Panc1 (cell line): ENCODE measurements around the gene TMEM266. TPM values are rescaled to one million over a fixed set of nuclear protein-coding genes. Genes with fewer than 3 reads are reported as not detected.

Experiments
- ATAC-seq: fragments of 200-7000 bp; cut with Tn5 transposase; 2 replicates; pipeline ENCODE4 v1.9.1; 2020; ENCODE audit warnings: mild to moderate bottlenecking, moderate library complexity
- Bru-seq: library from RNA; stranded (reverse); fragments of 400-500 nt; gene quantifications from one replicate; lab custom pipeline; 2021; lab: Mats Ljungman, UMichigan
- BruChase-seq, 2 experiments: library from RNA; stranded (reverse); fragments of 400-500 nt; gene quantifications; one replicate each; lab custom pipeline; 2021; lab: Mats Ljungman, UMichigan
- BruUV-seq: library from RNA; stranded (reverse); fragments of 400-500 nt; replicated peaks from 2 replicates; lab custom pipeline; 2021; lab: Mats Ljungman, UMichigan
- CTCF ChIA-PET: fragments of 300-600 bp; sonication (Branson Sonifier 250); formaldehyde crosslinking; loops from one replicate; lab custom pipeline; 2022; ENCODE audit warnings: antibody characterized with exemption; lab: Charles Lee
- POLR2A ChIA-PET: fragments of 300-600 bp; sonication (Branson Sonifier 250); formaldehyde crosslinking; loops from one replicate; lab custom pipeline; 2022; ENCODE audit warnings: antibody characterized with exemption; lab: Charles Lee
- DNase-seq: peaks from one replicate; pipeline ENCODE4 v3.0.0-alpha.2; 2010; ENCODE audit warnings: low read depth, low spot score
- H3K27ac ChIP-seq: 2 replicates; pipeline ENCODE4 v1.5.1; 2011; ENCODE audit warnings: mild to moderate bottlenecking, low read length, inconsistent platforms
- H3K27me3 ChIP-seq: fragments of 200-500 bp; sonication (Bioruptor generic); 2 replicates; pipeline ENCODE4 v1.6.0; 2014; ENCODE audit warnings: low read length, inconsistent platforms; ENCODE audit not compliant: control insufficient read depth, insufficient read depth
- H3K36me3 ChIP-seq: fragments of 200-500 bp; sonication (Bioruptor generic); 2 replicates; pipeline ENCODE4 v1.5.1; 2014; ENCODE audit warnings: inconsistent platforms, mild to moderate bottlenecking, low read length, moderate library complexity; ENCODE audit not compliant: control insufficient read depth, insufficient read depth
- H3K4me1 ChIP-seq: 2 replicates; pipeline ENCODE4 v1.5.1; 2011; ENCODE audit warnings: inconsistent platforms, mild to moderate bottlenecking, low read length, moderate library complexity; ENCODE audit not compliant: control insufficient read depth, insufficient read depth
- H3K4me3 ChIP-seq, 2 experiments: 2 replicates each; pipeline ENCODE4 v1.5.1; 2011 to 2012; ENCODE audit warnings: low read depth in 2 of 2, low read length in 2 of 2, mild to moderate bottlenecking in 2 of 2, inconsistent platforms in 1 of 2, moderate library complexity in 1 of 2
- H3K9me3 ChIP-seq: fragments of 200-500 bp; sonication (Bioruptor generic); 2 replicates; pipeline ENCODE4 v1.5.1; 2014; ENCODE audit warnings: low read depth, mild to moderate bottlenecking, inconsistent platforms, low read length, moderate library complexity; ENCODE audit not compliant: control insufficient read depth, insufficient read depth
- CTCF ChIP-seq: fragments of 450-650 bp; IDR thresholded peaks from 2 replicates; pipeline ENCODE4 v1.5.1; 2017; ENCODE audit warnings: mild to moderate bottlenecking
- POLR2AphosphoS5 ChIP-seq: IDR thresholded peaks from 2 replicates; pipeline ENCODE4 v1.6.1; 2012; ENCODE audit warnings: mild to moderate bottlenecking, low read depth, low read length, moderate library complexity
- REST ChIP-seq, 2 experiments: IDR thresholded peaks; 2 replicates each; pipeline ENCODE4 v1.6.1; 2011 to 2012; ENCODE audit warnings: low read depth in 2 of 2, control low read depth in 1 of 2, low read length in 1 of 2, mild to moderate bottlenecking in 1 of 2, moderate library complexity in 1 of 2; ENCODE audit not compliant: insufficient read depth in 1 of 2
- SIN3A ChIP-seq: IDR thresholded peaks from 2 replicates; pipeline ENCODE4 v1.6.1; 2012; ENCODE audit warnings: low read depth, mild to moderate bottlenecking, low read length, moderate library complexity, borderline replicate concordance; ENCODE audit not compliant: insufficient read depth
- TCF7L2 ChIP-seq: IDR thresholded peaks from 2 replicates; pipeline ENCODE4 v1.6.1; 2011; ENCODE audit warnings: mild to moderate bottlenecking, low read depth, low read length, inconsistent platforms
- in situ Hi-C: cut with HindIII; loops from 2 replicates; pipeline ENCODE4 v1.10.0; 2016; ENCODE audit warnings: low sequenced_read_pairs, low pct_unique_long_range_greater_than_20kb
- intact Hi-C: fragments of 100-400 bp; cut with micrococcal nuclease; formaldehyde crosslinking; loops from one replicate; pipeline ENCODE4 v1.10.0; 2022; ENCODE audit not compliant: unreplicated experiment
- long read RNA-seq: library from polyadenylated mRNA; unstranded; transcript quantifications from one replicate; pipeline ENCODE4 v2.0.0, GENCODE V29; 2021; ENCODE audit not compliant: unreplicated experiment
- polyA plus RNA-seq: library from polyadenylated mRNA; unstranded; fragments of >200 nt; gene quantifications from one replicate; pipeline ENCODE4 v1.2.1, GENCODE V29; 2012; ENCODE audit warnings: missing spikeins; ENCODE audit not compliant: insufficient read length
- total RNA-seq: library from RNA; stranded (reverse); gene quantifications from one replicate; pipeline ENCODE4 v1.2.1, GENCODE V29; 2021; ENCODE audit not compliant: unreplicated experiment

TMEM266 gene, protein sequence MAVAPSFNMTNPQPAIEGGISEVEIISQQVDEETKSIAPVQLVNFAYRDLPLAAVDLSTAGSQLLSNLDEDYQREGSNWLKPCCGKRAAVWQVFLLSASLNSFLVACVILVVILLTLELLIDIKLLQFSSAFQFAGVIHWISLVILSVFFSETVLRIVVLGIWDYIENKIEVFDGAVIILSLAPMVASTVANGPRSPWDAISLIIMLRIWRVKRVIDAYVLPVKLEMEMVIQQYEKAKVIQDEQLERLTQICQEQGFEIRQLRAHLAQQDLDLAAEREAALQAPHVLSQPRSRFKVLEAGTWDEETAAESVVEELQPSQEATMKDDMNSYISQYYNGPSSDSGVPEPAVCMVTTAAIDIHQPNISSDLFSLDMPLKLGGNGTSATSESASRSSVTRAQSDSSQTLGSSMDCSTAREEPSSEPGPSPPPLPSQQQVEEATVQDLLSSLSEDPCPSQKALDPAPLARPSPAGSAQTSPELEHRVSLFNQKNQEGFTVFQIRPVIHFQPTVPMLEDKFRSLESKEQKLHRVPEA
- total RNA-seq = 0.21 TPM
- 0.39 TPM for polyA plus RNA-seq
- percentile 16 among the genes with signal in this experiment for Bru-seq, nascent RNA
- BruChase-seq, experiment 1, labeled RNA remaining after a 2-hour chase = percentile 14 among the genes with signal in this experiment
- BruChase-seq, experiment 2, labeled RNA remaining after a 6-hour chase = percentile 11 among the genes with signal in this experiment
- long read RNA-seq, partial matches to known transcripts = 0 of 1 reads
- long read RNA-seq, other reads (novel, unspliced or antisense) = 1 of 1 reads

DNA sequence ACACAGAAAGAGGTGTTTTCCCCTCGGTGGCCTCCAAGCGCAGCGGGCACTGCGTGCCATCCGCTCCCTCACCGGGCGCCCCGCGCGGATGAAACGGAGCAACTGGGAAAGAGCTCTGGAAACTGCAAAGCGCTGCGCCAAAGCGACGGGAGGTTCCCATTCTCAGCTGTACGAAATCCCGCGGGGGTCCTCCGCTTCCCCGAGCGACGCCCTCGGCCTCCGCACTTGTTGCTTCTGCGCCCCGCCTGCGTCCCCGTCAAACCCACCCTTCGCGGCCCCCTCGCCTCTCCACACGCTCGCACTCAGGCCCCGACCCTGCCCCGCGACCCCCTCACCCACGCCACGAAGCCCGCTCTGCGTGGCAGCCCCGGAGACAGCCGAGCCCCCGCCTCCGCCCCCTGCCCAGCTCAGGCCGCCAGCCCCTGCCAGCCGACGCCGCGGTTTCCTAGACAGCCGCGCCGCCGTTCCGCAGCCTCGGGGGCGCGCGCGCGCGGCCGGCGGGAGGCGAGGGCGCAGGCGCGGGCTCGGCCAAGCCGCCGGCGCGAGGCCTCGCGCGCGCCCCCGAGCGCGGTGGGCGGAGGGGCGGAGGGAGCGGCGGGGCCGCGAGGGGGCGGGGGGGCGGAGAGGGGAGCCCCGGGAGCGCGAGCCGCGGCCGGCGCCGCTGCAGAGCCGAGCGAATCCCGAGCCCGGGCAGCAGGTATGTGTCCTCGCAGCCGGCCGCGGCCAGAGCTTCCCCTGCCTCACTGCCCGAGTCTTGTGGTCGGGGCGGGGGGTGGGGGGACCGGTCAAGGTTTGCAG lies at the start of gene TMEM266:
TSS of gene TMEM266 (plus strand) at position 666 of the 798 bp plus-strand sequence. CDS start 74,279 bp downstream, outside the sequence.
- Histone ChIP-seq H3K4me3 (peak within 1 kb of the TSS; percentile 49 to 62), H3K4me1 (peaks cover 15% of the 10 kb centered on the region), H3K9me3 (no peaks in the 10 kb centered on the region), H3K27ac (no peak within 1 kb of the TSS), H3K36me3 (no peaks in the 10 kb centered on the region), H3K27me3 (peaks cover 46% of the 10 kb centered on the region)
- ChIA-PET POLR2A (interaction anchor here (0.6 kb wide), 2 partner anchors 254 to 999 kb away, joined by 3 to 11 read pairs; no protein-coding TSS in a partner anchor), CTCF (interaction anchor here (0.6 to 3.7 kb wide), 6 partner anchors 68 to 587 kb away, joined by 3 to 48 read pairs (median 4); no protein-coding TSS in a partner anchor)
- intact Hi-C loops = loop anchor here (1.0 to 10.0 kb wide), 2 partner anchors 80 to 225 kb away; no protein-coding TSS in a partner anchor
- no peak for DNase-seq
- in situ Hi-C loops = no loop called here
- ATAC-seq = peak; percentile 82
- no peak for TF ChIP-seq REST (IDR thresholded peaks at IDR 0.05; ENCODE audit: insufficient read depth in 1 of 2, low read depth in 2 of 2, low read length in 1 of 2)
- TF ChIP-seq TCF7L2 = no peak
- no peak for TF ChIP-seq CTCF
- no peak for TF ChIP-seq POLR2AphosphoS5
- TF ChIP-seq SIN3A = no peak
- BruUV-seq = no TSS peak

DNA sequence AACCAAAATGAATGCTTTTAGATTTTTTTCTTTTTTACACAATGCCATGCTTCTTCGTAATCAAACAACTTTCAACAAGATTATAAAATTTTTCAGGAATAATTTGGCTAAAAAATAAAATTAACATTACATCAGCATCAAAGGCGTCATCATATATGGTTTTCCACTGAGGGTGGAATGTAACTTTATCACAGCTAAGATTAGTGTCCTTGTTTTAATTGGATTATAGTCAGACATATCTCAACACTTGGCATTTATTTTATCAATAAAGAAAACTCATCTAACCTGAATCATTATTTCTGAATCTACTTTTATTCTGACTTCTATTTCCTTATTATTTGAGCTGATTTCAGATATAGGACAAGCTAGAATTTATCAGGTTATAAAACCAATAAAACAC lies 49.2 kb upstream of the TMEM266 start:
- BruUV-seq = no TSS peak
- intact Hi-C loops (no loop called here), in situ Hi-C loops (no loop called here)
- DNase-seq (no peak), ATAC-seq (no peak)
- 0 out of 2 replicates have a peak, but pooled peaks cover 3% of the 10 kb centered on the region for H3K27me3 ChIP-seq
- TF ChIP-seq REST (IDR thresholded peaks at IDR 0.05; ENCODE audit: insufficient read depth in 1 of 2, low read depth in 2 of 2, low read length in 1 of 2) (no peak), SIN3A (no peak), CTCF (no peak), POLR2AphosphoS5 (no peak), TCF7L2 (no peak)
- ChIA-PET POLR2A (no interaction called here), CTCF (no interaction called here)
- peaks cover 10% of the 10 kb centered on the region for H3K4me1 ChIP-seq
- H3K4me3 ChIP-seq = no peak overlapping the region
- H3K36me3 ChIP-seq = no peaks in the 10 kb centered on the region
- H3K27ac ChIP-seq = no peak overlapping the region
- no peaks in the 10 kb centered on the region for H3K9me3 ChIP-seq
